CD4-positive, alpha-beta T cell treated with Interleukin-17A for 4 hours (primary cell): ENCODE data around the gene CDC42BPA.
"Not testable (repeated sequence)": the region's sequence is repeated elsewhere in the genome, so short reads cannot be mapped to it uniquely, and the experiment has no call there.

ENCODE experiments used
- DNase-seq: peaks from one replicate; pipeline ENCODE4 v3.0.0-alpha.2; 2020; ENCODE audit warnings: mixed read lengths

The CDC42BPA gene

GRCh38 chr1:227059076-227059475 lies 259.2 kb downstream of the CDC42BPA start:
- no peak for DNase-seq

DNA sequence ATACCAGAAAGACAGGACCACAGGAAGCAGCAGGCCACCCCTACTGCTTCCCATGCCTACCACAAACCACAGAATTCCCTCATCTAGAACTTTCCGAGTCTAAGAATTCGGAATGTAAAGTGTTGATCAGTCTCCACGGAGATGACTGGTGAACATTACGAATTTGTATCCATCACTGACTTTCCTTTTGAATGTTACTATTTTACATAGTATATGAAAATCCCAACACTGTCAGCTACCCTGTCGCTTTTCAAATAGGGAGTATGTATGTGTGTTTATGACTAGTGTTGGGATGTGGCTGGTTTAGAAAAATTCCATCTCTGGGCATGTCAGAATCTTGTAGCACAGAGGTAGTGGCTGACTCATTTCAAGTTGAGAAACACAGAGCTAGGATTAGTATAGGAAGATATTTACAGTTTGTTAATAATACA lies 260.0 kb downstream of the CDC42BPA start:
- no peak for DNase-seq

DNA sequence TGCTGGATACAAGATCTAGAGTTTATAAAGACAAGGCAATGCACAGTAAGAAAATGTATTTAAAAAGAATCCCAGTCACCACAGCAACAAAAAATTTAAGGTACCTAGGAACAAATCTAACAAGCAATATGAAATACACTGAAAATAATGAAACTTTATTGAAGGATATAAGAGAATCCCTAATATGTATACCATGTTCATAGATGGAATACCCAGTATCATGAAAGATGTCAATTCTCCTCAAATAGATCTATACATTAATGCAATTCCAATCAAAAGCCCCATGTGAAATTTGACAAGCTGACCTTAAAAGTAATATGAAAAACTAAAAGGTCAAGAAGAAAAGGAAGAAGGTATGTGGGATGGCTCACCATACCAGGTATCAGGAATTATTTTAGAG lies 269.0 kb downstream of the CDC42BPA start:
- no peak for DNase-seq

GRCh38 chr1:227043755-227044154 lies 274.5 kb downstream of the CDC42BPA start:
- no peak for DNase-seq

DNA sequence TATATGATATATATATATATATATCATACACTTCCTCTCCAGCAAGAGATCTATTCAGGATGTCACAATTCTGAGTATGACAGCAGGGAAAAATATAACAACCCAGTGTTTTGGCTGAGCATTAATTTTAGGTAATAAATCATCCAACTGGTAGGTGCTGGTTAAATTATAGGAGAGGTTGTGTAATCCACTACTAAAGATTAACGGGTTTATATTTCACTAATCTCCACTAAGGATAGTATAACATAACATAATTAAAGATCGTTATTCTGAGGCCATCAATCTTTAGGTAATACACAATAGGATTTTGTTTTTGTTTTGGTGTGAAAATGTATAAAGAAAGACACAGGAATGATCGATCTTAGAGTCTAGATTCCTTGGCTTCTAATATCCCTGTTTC lies 276.0 kb downstream of the CDC42BPA start:
- DNase-seq, result no peak

DNA sequence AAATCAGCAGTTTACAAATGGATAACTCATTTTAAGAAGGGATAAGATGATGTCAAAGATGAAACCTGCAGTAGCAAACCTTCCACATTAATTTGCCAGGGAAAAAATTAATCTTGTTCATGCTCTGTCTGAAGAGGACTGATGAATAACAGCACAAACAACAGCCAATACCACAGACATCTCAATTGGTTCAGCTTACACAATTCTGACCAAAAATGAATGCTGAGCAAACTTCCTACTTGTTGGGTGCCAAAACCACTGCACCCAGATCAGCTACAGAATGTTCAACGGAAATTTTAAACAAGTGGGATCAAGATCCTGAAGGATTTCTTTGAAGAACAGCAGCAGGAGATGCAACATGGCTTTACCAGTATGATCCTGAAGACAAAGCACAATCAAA lies 279.9 kb downstream of the CDC42BPA start:
- DNase-seq, result no peak

GRCh38 chr1:227037121-227037520 lies 281.2 kb downstream of the CDC42BPA start:
- DNase-seq, result no peak

GRCh38 chr1:227035316-227035715 lies 283.0 kb downstream of the CDC42BPA start:
- no peak for DNase-seq

DNA sequence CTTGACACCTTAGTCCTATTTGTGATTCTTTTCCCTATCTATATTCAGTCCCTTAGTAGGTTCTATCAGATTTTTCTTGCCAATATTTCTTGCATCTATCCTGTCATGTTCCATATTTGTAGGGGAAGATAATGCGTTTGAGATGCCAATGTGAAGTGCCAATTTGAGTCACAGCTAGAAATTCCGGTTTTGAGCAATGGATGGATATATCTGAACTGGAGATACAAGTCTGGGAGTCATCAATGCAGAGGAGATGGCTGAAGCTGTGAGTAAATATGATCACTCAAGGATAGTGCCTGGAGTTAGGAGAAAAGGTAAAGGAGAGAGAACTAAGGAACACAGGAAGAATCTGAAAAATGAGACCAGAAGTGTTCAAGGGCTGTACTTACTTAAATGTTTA lies 284.4 kb downstream of the CDC42BPA start:
- DNase-seq, result no peak

DNA sequence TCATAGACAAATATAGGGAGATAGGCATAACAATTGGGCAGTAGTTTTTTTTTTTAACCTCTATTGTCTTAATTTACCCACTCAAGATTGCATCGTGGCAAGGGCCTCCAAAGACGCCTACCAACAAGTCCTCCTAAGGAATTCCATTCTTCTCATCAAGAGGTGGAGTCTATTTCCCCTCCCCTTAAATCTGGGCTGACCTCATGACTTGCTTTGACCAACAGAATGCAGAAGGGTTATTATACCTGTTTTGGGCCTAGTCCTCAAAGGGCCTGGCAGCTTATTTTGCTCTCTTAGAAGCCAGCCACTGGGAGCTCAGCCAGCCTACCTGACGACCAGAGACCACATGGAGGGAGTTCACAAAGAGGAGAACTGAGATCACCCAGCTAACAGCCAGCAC lies 285.9 kb downstream of the CDC42BPA start:
- DNase-seq, result no peak

DNA sequence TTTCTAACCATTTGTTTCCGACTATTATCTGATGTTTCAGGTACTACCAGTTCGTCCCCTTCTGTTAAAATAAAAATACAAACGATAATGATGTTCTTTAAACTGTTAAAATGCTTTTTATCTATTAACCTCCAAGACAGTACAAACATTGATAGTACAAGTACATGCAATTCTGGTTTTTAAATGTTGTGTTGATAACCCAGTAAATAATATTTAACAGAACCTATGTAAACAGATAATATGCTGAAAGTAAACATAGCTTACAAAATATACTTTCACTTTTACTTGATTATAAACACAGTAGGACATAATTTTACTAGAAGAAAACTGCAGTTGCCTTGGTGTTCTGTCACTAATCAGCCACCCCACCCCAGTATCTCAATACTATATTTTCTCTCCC lies 301.3 kb downstream of the CDC42BPA start:
- DNase-seq, result no peak

DNA sequence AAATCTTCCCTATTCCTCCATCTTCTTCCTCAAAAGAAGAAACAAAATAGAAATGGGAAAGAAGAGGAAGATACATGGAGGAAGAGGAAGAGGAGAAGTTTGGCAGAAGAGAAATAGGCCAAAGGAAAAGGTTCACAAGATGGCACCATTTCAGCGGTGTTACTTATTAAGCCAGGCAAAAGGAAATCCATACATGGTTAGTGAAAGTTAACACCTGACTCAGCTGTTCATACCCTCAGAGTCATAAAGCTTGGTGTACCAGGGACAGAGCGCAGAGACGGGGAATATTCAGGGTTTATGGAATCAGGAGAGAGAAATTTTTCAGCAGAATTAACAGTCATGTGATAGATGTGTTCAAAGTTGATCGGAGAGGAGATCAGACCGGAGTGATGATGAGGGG lies 307.6 kb downstream of the CDC42BPA start:
- DNase-seq, result no peak

GRCh38 chr1:227009937-227010336 lies 308.4 kb downstream of the CDC42BPA start:
- no peak for DNase-seq

DNA sequence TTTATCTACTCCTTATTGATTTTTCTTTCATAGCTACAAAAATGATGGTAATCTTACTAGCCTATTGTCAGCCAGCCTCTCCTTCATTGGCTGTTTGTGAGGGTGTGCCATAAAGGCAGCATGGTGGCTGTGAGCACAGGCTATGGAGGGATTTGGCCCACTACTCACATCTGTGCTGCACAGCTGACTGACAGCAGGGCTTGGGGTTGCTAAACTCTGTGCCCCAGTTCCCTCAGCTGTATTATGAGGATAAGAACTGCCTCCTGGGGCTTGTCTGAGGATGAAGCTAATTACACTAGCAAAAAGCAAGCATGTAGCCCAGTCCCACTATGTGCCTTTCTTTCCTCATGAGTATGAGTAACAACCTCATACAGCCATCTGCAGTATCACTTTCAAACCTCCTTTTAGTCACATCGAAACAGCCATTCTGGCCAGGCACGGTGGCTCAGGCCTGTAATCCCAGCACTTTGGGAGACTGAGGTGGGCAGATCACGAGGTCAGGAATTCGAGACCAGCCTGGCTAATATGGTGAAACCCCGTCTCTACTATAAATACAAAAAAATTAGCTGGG lies 312.0 kb downstream of the CDC42BPA start:
- DNase-seq, result no peak

DNA sequence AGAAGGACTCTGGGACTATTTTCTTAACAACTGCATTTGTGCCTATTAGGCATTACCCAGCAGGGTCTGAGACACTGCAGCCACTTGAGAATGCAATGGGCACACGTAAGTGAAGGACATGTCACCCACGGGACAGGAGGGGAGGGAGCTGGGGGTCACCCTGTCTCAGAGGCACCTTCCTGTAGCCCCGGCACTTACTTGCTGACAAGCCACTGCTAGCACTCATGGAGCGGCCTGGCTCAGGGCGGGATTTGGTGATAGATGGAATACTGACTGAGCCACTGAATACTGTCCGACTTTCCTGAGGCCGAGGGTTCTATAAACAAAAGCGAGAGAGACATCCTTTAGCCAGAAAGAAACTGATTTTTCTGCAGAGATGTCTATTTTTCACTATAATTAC lies 313.5 kb downstream of the CDC42BPA start:
- DNase-seq, result no peak

- no peak for DNase-seq
Observed at GRCh38 chr1:227003165-227003564, 315.1 kb downstream of the CDC42BPA start.

GRCh38 chr1:227002531-227003049 lies 315.7 kb downstream of the CDC42BPA start:
- DNase-seq, result no peak

- DNase-seq, result not testable (repeated sequence)
Observed at GRCh38 chr1:226999579-226999978, 318.7 kb downstream of the CDC42BPA start.

- DNase-seq, result no peak
Observed at GRCh38 chr1:226995365-226996332, 322.6 kb downstream of the CDC42BPA start.

GRCh38 chr1:226994586-226995364 lies 323.5 kb downstream of the CDC42BPA start:
- DNase-seq, result no peak

DNA sequence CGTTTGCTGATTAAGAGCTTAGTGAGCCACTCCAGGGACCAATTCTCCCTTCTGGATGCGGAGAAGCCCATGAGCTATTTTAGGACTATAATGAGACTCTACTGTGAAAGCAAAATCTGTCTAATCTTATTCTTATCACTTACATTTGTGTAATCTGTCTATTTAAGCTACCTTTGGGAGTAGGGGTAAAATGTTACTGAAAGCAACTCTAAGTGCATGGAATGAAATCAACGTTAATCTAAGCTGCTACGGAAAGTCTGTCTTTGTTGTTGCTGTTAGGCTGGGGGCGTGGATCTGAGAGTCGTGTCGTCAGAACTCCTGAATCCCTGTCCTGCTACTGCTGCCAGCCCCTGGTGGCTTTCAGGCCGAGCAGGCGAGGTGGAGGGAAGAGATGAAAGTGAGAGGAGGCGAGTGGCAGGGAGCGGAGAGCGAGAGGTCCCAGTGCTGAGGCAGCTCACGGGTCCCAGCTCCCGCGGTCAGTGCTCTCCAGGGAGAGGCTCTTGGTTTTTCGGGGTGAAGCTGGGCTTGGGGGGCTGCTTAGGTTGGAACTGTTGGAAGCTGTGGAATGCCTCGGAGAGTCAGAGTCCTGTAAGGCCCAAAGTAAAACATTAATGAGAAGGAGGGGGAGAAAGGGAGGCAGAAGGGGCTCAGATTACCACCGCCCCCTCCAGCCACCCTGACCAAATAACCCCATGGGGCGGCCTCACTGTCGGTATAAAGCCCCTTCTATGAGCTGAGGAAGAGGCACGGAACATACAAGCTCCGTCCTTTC lies 324.3 kb downstream of the CDC42BPA start:
- DNase-seq, result no peak

GRCh38 chr1:226991920-226992319 lies 326.4 kb downstream of the CDC42BPA start:
- no peak for DNase-seq
